A673 (cell line): ENCODE results near the gene RBP3. TPM values are rescaled to one million over a fixed set of nuclear protein-coding genes. Genes with fewer than 3 reads are reported as not detected.
A peak's percentile ranks its signal among the peaks of the same experiment; 100 is the strongest.

Experiments used
- BruUV-seq: library from RNA; stranded (reverse); fragments of 400-500 nt; replicated peaks from 2 replicates; lab custom pipeline; 2021; lab: Mats Ljungman, UMichigan
- CTCF ChIA-PET: fragments of 300-600 bp; sonication (Branson Sonifier 250); formaldehyde crosslinking; loops from one replicate; lab custom pipeline; 2022; ENCODE audit warnings: antibody characterized with exemption; lab: Charles Lee
- POLR2A ChIA-PET: fragments of 300-600 bp; sonication (Branson Sonifier 250); formaldehyde crosslinking; loops from one replicate; lab custom pipeline; 2022; ENCODE audit warnings: antibody characterized with exemption; ENCODE audit not compliant: low non-redundant PET; lab: Charles Lee
- DNase-seq: peaks from one replicate; pipeline ENCODE4 v3.0.0-alpha.2; 2015; ENCODE audit warnings: low spot score
- H3K27ac ChIP-seq: fragments of 200-600 bp; sonication (generic); 2 replicates; pipeline ENCODE4 v1.5.1; 2016; ENCODE audit warnings: mixed run types, low read depth, mild to moderate bottlenecking, mixed read lengths, antibody characterized with exemption, low read length; ENCODE audit not compliant: poor library complexity, severe bottlenecking
- H3K27me3 ChIP-seq: fragments of 200-600 bp; sonication (generic); replicated peaks from 2 replicates; pipeline ENCODE4 v1.6.1; 2017; ENCODE audit warnings: mixed run types, low read depth, mild to moderate bottlenecking, mixed read lengths, antibody characterized with exemption, low read length; ENCODE audit not compliant: insufficient read depth, poor library complexity
- H3K36me3 ChIP-seq: fragments of 200-600 bp; sonication (generic); 2 replicates; pipeline ENCODE4 v1.6.1; 2016; ENCODE audit warnings: mixed run types, mild to moderate bottlenecking, mixed read lengths, antibody characterized with exemption, low read length; ENCODE audit not compliant: insufficient read depth, poor library complexity, severe bottlenecking
- H3K4me1 ChIP-seq: fragments of 200-600 bp; sonication (generic); 2 replicates; pipeline ENCODE4 v1.6.1; 2017; ENCODE audit warnings: mixed run types, mild to moderate bottlenecking, mixed read lengths, antibody characterized with exemption, low read length; ENCODE audit not compliant: insufficient read depth, poor library complexity, severe bottlenecking
- H3K4me3 ChIP-seq: fragments of 200-600 bp; sonication (generic); 2 replicates; pipeline ENCODE4 v1.5.1; 2016; ENCODE audit warnings: low read depth, mixed run types, mild to moderate bottlenecking, mixed read lengths, low read length; ENCODE audit not compliant: poor library complexity, severe bottlenecking
- H3K9me3 ChIP-seq: fragments of 200-600 bp; sonication (generic); 2 replicates; pipeline ENCODE4 v1.6.1; 2016; ENCODE audit warnings: mixed run types, low read depth, mild to moderate bottlenecking, mixed read lengths, antibody characterized with exemption, low read length; ENCODE audit not compliant: poor library complexity, severe bottlenecking
- CTCF ChIP-seq: fragments of 300-800, 200-600 bp; sonication (generic); conservative IDR thresholded peaks from 2 replicates; pipeline ENCODE4 v1.5.1; 2017; ENCODE audit warnings: low read depth, mild to moderate bottlenecking, antibody characterized with exemption, low read length, moderate library complexity, mixed read lengths
- EZH2 ChIP-seq: fragments of 200-600 bp; sonication (generic); IDR thresholded peaks from 2 replicates; pipeline ENCODE4 v1.6.1; 2017; ENCODE audit warnings: borderline replicate concordance, low read depth, mild to moderate bottlenecking, mixed read lengths, antibody characterized with exemption, low read length; ENCODE audit not compliant: poor library complexity, severe bottlenecking
- intact Hi-C: fragments of 100-400 bp; cut with micrococcal nuclease; formaldehyde crosslinking; loops from one replicate; pipeline ENCODE4 v1.10.0; 2022; ENCODE audit not compliant: unreplicated experiment
- total RNA-seq: library from RNA; stranded (reverse); gene quantifications from 2 replicates; pipeline ENCODE4 v1.2.3, GENCODE V29; 2021

Gene RBP3
- total RNA-seq, 1 experiment from 2014 or later, result not detected

GRCh38 chr10:47316131-47316530, 32.0 kb upstream of the RBP3 start:
- H3K27ac ChIP-seq, result no peak overlapping the region

GRCh38 chr10:47317251-47317650, 30.9 kb upstream of the RBP3 start:
- intact Hi-C loops, result loop anchor here (10.0 kb wide), 1 partner anchor 58 kb away; no protein-coding TSS in a partner anchor
- no peaks in the 10 kb centered on the region for H3K27me3 ChIP-seq
- no peak for TF ChIP-seq CTCF
- TF ChIP-seq EZH2, result no peak
- no peak overlapping the region for H3K4me3 ChIP-seq
- ChIA-PET CTCF (no interaction called here), POLR2A (no interaction called here)
- no peaks in the 10 kb centered on the region for H3K36me3 ChIP-seq
- DNase-seq, result no peak
- H3K4me1 ChIP-seq, result no peaks in the 10 kb centered on the region
- H3K27ac ChIP-seq, result no peak overlapping the region
- no peaks in the 10 kb centered on the region for H3K9me3 ChIP-seq
- no TSS peak for BruUV-seq

More at GRCh38 chr10:47316131-47316530, 32.0 kb upstream of the RBP3 start:
- ChIA-PET POLR2A (no interaction called here), CTCF (no interaction called here)
- TF ChIP-seq EZH2 (no peak), CTCF (no peak)
- Histone ChIP-seq H3K36me3 (no peaks in the 10 kb centered on the region), H3K4me3 (no peak overlapping the region), H3K9me3 (no peaks in the 10 kb centered on the region), H3K4me1 (no peaks in the 10 kb centered on the region), H3K27me3 (no peaks in the 10 kb centered on the region)
- intact Hi-C loops, result loop anchor here (10.0 kb wide), 1 partner anchor 59 kb away; no protein-coding TSS in a partner anchor
- no TSS peak for BruUV-seq
- no peak for DNase-seq

- Histone ChIP-seq H3K4me3 (no peak overlapping the region), H3K36me3 (no peaks in the 10 kb centered on the region), H3K4me1 (no peaks in the 10 kb centered on the region), H3K27ac (no peak overlapping the region), H3K9me3 (no peaks in the 10 kb centered on the region), H3K27me3 (no peaks in the 10 kb centered on the region)
- peak; percentile 41 for DNase-seq
- no TSS peak for BruUV-seq
- intact Hi-C loops, result loop anchor here (10.0 kb wide), 1 partner anchor 56 kb away; no protein-coding TSS in a partner anchor
- TF ChIP-seq CTCF (no peak), EZH2 (no peak)
- CTCF ChIA-PET, result no interaction called here
- POLR2A ChIA-PET, result no interaction called here
These were observed 29.5 kb upstream of the RBP3 start for GRCh38 chr10:47318706-47319105.
